NCI-H2227 (cell line): ENCODE measurements around the gene PGBD5.
A peak's percentile ranks its signal among the peaks of the same experiment; 100 is the strongest.
"Not testable (repeated sequence)": the region's sequence is repeated elsewhere in the genome, so short reads cannot be mapped to it uniquely, and the experiment has no call there.

Source experiments
- DNase-seq: peaks from one replicate; lab custom pipeline; 2025; ENCODE audit not compliant: unreplicated experiment; lab: John Stamatoyannopoulos, UW

Gene PGBD5

GRCh38 chr1:230426246-230427093 is at the start of gene PGBD5:
PGBD5 (minus strand) TSS chr1:230426332; CDS start chr1:230425928, 404 bp downstream.
- DNase-seq: peak; percentile 93

GRCh38 chr1:230474924-230475323 is 48.8 kb upstream of the PGBD5 start:
- not testable (repeated sequence) for DNase-seq

DNA sequence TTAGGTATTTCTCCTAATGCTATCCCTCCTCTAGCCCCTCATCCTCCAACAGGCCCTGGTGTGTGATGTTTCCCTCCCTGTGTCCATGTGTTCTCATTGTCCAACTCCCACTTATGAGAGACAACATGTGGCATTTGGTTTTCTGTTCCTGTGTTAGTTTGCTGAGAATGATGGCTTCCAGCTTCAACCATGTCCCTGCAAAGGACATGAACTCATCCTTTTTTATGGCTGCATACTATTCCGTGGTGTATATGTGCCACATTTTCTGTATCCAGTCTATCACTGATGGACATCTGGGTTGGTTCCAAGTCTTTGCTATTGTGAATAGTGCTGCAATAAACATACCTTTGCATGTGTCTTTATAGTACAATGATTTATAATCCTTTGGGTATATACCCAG is 44.6 kb upstream of the PGBD5 start:
- DNase-seq: not testable (repeated sequence)

GRCh38 chr1:230469271-230469670 is 43.1 kb upstream of the PGBD5 start:
- no peak for DNase-seq

DNA sequence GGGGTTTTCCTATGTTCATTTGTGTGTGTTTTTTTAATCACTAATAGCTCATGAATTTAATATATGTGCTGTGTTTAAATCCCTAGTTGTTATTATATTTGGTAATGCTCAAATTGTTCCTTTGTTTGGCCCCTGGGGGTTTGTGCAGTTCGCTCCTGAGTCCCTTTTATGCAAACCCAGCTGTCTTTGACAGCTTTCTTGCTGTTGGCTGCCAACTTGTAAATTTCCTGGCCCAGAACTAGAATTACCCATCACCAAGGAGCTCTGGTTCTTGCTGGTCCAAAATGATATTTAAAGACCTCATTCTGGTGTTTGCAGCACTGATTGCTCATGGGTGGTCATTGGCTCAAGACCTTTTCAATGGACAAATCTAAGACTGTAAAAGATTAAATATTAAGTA is 39.6 kb upstream of the PGBD5 start:
- no peak for DNase-seq

- DNase-seq: no peak
Measured at GRCh38 chr1:230464671-230465070, 38.5 kb upstream of the PGBD5 start.

- no peak for DNase-seq
Measured at GRCh38 chr1:230463760-230464159, 37.6 kb upstream of the PGBD5 start.

- no peak for DNase-seq
Measured at GRCh38 chr1:230463326-230463725, 37.2 kb upstream of the PGBD5 start.

- peak; percentile 9 for DNase-seq
Measured at GRCh38 chr1:230459465-230459864, 33.3 kb upstream of the PGBD5 start.

DNA sequence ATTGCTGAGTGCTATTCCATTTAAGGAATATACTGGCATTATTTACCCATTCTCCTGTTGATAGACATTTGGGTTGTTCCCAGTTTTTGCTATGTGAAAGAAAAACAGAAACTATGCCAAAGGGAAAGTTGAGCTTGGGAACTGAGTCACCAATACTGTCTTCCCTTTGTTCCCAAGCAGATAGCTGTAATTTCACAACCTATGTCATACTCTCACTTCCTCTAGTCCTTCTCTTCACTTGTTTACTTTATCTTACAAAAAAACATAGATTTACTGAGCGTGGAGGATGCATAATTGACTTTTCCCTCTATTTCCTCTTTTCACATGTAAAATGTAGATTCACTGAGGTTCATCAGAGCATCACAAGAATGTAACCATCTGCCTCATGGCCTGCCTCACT is 32.4 kb upstream of the PGBD5 start:
- no peak for DNase-seq

DNA sequence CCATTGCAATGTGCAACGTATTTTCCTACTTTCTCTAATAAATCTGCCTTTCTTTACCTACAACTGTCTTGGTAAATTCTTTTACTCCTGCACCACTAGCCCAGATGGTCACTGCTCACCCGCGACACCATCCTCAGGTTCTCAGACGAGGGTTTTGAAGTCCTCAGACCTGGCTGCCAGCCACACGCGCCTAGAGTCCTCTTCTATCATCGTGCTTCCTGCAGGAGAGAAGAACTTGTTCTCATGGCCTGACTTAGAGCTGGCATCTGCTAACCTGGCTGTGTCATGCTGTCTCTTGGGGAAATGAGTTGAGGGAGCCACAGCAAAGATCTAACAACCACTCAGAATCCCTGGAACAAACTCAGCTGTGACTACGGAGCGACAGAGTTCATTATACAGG is 30.3 kb upstream of the PGBD5 start:
- no peak for DNase-seq

GRCh38 chr1:230455291-230455690 is 29.2 kb upstream of the PGBD5 start:
- DNase-seq: no peak

DNA sequence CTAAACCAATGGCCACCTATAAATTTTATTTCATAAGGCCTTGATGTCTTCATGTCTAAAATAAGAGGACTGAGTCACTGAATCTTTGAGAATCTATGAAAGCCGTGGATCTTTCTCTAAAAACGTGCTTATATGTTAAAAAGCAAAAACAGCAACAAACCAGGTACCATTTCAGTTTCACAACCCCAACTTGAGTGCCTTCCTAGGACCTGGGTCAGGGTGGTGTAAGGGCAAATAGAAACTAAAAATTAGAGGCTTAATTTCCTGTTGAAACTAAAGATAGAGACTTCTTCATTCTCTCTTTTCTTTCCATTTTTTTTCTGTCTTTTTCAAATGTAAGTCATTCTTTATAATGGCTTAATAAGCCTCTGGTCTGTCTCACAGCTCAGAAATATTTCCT is 27.2 kb upstream of the PGBD5 start:
- DNase-seq: no peak

DNA sequence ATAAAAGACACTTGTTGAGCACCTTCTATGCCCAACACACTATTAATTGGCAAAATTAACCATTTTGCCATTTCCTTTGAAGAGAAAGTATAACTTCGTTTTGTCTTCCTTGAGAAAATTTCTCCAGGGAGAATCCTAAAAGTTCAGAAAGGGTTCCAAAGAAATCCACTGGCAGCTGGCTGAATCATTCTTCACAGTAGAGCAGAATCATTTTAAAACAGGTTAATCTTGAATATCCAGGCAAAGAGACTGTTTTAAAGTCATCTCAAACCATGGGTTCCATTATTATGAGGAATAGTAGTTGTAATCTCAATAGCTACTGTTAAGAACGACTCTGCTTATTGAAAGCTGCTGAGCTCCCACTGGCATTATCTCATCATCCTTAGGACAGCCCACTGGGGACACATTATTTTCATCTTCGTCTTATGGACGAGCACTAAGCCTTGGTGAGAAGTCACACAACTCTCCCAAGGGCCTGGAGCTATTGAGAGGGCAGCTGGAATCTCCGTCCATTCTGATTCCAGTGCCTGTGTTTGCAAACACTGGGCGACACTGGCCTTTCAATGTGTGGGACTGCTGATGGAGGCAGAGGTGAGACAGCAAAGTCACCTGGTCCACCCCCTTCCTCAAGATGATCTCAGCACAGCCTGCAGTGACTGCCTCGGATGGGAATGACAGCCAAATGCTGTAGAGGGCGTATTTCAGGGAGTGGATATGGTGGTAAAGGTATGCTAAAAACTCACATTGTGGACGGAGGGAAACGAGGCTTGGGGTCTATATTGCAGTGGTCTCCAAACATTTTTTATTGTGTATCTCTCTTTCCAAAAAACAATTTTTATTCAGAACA is 15.3 kb upstream of the PGBD5 start:
- DNase-seq: peak; percentile 26

- no peak for DNase-seq
Measured at GRCh38 chr1:230435108-230435507, 9.0 kb upstream of the PGBD5 start.

- no peak for DNase-seq
Measured at GRCh38 chr1:230431527-230431926, 5.4 kb upstream of the PGBD5 start.

DNA sequence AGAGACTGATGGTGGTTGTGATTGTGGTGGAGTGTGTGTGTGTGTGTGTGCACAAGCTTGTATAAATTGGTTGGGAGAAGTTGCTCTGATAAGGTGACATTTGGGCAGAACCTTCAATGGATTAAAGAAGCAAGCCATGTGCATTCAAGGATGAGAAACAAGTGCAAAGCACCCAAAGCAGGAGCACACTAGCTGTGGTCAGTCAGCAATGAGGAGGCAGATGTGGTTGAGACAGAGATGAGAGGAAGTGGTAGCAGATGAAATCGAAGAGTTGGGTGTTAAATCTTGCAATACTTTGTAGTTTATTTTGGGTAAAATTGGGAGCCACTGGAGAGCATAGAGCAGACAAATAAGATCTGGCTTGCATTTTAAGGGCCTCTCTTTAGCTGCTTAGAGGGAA is 4.4 kb upstream of the PGBD5 start:
- no peak for DNase-seq

- DNase-seq: no peak
Measured at GRCh38 chr1:230429067-230429735, 3.1 kb upstream of the PGBD5 start.

DNA sequence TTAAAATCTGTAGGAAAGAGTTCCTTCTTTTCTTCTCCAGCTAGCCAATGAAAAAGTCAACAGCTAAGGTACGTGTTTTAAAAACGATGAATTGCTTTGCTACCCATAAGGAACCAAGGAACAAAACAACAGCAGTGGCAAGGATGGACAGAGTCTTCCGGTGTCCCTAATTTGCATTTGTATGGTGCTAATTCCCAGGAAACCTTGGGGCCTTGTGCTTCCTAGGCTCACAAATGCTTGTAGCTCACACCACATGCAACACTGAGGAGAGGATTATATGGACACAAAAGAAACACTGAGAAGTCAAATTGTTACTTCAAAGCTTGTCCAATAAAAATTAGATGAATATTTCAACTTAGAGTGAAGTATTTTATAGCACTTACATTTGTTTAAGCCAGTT is 1.8 kb upstream of the PGBD5 start:
- peak; percentile 23 for DNase-seq

DNA sequence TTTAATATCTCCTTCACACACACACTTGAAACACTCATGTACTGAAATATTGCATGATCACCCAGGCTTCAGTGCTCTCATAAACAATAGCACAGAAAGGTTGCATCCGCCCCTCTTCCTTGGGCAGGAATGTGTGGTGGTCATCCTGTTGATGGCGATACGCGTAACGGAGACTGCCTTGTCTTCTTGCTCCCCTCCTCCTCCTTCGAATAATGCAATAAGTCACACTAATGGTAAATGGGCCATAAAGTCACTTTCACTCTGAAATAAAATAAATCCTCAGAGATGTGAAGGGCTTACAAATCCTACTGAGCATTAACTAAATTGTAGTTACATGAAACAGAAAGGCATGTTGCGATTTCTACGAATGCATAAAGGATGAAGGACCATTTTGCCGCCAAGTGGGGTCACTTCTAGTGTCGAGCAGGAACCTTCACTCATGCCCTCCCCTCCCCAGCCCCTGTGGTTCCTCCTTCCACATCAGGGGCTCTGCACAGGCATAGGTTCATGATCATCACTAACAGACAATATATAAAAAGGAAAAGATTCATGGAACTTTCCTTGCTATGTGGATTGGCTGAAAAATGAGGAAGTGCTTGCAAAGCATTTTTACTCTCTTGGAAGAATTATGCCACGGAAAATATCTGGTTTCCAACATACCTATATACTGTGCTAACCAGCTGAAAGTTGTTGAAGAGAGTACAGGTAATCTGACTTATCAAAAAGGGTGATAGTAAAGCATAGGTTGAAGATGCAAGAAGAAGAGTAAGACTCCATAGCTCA is 1.2 kb upstream of the PGBD5 start:
- peak; percentile 70 for DNase-seq
